B cell (primary cell): ENCODE results near the gene AZI2. TPM values are rescaled to one million over a fixed set of nuclear protein-coding genes. Genes with fewer than 3 reads are reported as not detected.
A peak's percentile ranks its signal among the peaks of the same experiment; 100 is the strongest.

Experiments
- ATAC-seq: fragments of 200-7000 bp; cut with Tn5 transposase; one replicate; pipeline ENCODE4 v1.10.0; 2021; ENCODE audit warnings: low read depth, mild to moderate bottlenecking, moderate number of reproducible peaks, moderate library complexity
- CTCF ChIA-PET: fragments of 350-600 bp; sonication (Branson Sonifier 250); formaldehyde crosslinking; loops from one replicate; lab custom pipeline; 2021; ENCODE audit warnings: antibody characterized with exemption, inconsistent platforms; lab: Charles Lee
- POLR2A ChIA-PET: fragments of 350-600 bp; sonication (Branson Sonifier 250); formaldehyde crosslinking; loops from one replicate; lab custom pipeline; 2021; ENCODE audit warnings: antibody characterized with exemption; lab: Charles Lee
- DNase-seq: peaks from one replicate; pipeline ENCODE4 v3.0.0; 2013
- H2AFZ ChIP-seq: 2 replicates; pipeline ENCODE4 v1.6.1; 2012; ENCODE audit warnings: mild to moderate bottlenecking, low read depth, low read length; ENCODE audit not compliant: insufficient read depth, poor library complexity, severe bottlenecking
- H3K27ac ChIP-seq, 2 donors: 1 replicate in 1 of 2; 2 replicates in 1 of 2; pipeline ENCODE4 v1.5.1; 2012 to 2013; ENCODE audit warnings: low read length in 2 of 2, mild to moderate bottlenecking in 2 of 2, moderate library complexity in 1 of 2
- H3K27me3 ChIP-seq, 4 experiments: fragments of 200-600 bp in 1 of 4; sonication (generic) in 1 of 4; replicated peaks in 1 of 4; 1 replicate in 2 of 4; 2 replicates in 2 of 4; pipeline versions ENCODE4 v1.6.1 to v1.7.0; 2013 to 2016; ENCODE audit warnings: low read length in 3 of 4, mild to moderate bottlenecking in 2 of 4, mixed read lengths in 1 of 4, moderate library complexity in 1 of 4; ENCODE audit not compliant: insufficient read depth in 4 of 4, control insufficient read depth in 3 of 4; ENCODE audit errors: control extremely low read depth in 1 of 4
- H3K36me3 ChIP-seq, 2 experiments: replicated peaks in 1 of 2; 1 replicate in 1 of 2; 2 replicates in 1 of 2; pipeline versions ENCODE4 v1.6.1 to v1.7.1; 2013; ENCODE audit warnings: low read length in 1 of 2; ENCODE audit not compliant: insufficient read depth in 2 of 2, control insufficient read depth in 1 of 2; ENCODE audit errors: control extremely low read depth in 1 of 2, extremely low read depth in 1 of 2
- H3K4me1 ChIP-seq, 2 donors: fragments of 200-600 bp in 1 of 2; sonication (generic) in 1 of 2; 1 replicate in 1 of 2; 2 replicates in 1 of 2; pipeline versions ENCODE4 v1.5.1 to v1.6.1; 2013 to 2017; ENCODE audit warnings: low read length in 2 of 2; ENCODE audit not compliant: control insufficient read depth in 2 of 2, insufficient read depth in 2 of 2
- H3K4me2 ChIP-seq: replicated peaks from 2 replicates; pipeline ENCODE3; 2012; ENCODE audit warnings: mild to moderate bottlenecking, low read depth, low read length; ENCODE audit not compliant: poor library complexity, severe bottlenecking
- H3K4me3 ChIP-seq, 5 experiments: fragments of 200-600 bp in 1 of 5; sonication (generic) in 1 of 5; 1 replicate in 3 of 5; 2 replicates in 2 of 5; pipeline versions ENCODE4 v1.5.1 to v1.7.0; 2011 to 2016; ENCODE audit warnings: low read length in 4 of 5, mild to moderate bottlenecking in 4 of 5, low read depth in 2 of 5, control low read depth in 1 of 5, moderate library complexity in 1 of 5; ENCODE audit not compliant: insufficient read depth in 1 of 5; ENCODE audit errors: control extremely low read depth in 1 of 5, extremely low read depth in 1 of 5
- H3K79me2 ChIP-seq: fragments of 200-600 bp; sonication (generic); one replicate; pipeline ENCODE4 v1.6.0; 2016; ENCODE audit warnings: low read length; ENCODE audit not compliant: control insufficient read depth, insufficient read depth
- H3K9ac ChIP-seq: fragments of 200-600 bp; sonication (generic); 2 replicates; pipeline ENCODE4 v1.6.1; 2017; ENCODE audit warnings: mild to moderate bottlenecking, low read length, moderate library complexity
- H3K9me3 ChIP-seq, 3 donors: one replicate each; pipeline versions ENCODE4 v1.6.1 to v1.7.1; 2013; ENCODE audit warnings: low read length in 2 of 3; ENCODE audit not compliant: control insufficient read depth in 2 of 3, insufficient read depth in 1 of 3; ENCODE audit errors: control extremely low read depth in 1 of 3
- H4K20me1 ChIP-seq: 2 replicates; pipeline ENCODE4 v1.6.0; 2012; ENCODE audit warnings: mild to moderate bottlenecking, low read length; ENCODE audit not compliant: insufficient read depth, control insufficient read depth, poor library complexity, severe bottlenecking
- H3K27ac Mint-ChIP-seq: one replicate; pipeline ENCODE4 v1.8.0; 2021; ENCODE audit warnings: mixed read lengths
- H3K27me3 Mint-ChIP-seq: one replicate; pipeline ENCODE4 v1.8.0; 2021; ENCODE audit warnings: mixed read lengths
- H3K4me1 Mint-ChIP-seq: one replicate; pipeline ENCODE4 v1.8.0; 2021; ENCODE audit warnings: mixed read lengths
- H3K4me3 Mint-ChIP-seq: one replicate; pipeline ENCODE4 v1.8.0; 2021; ENCODE audit warnings: mixed read lengths
- H3K9me3 Mint-ChIP-seq: one replicate; pipeline ENCODE4 v1.8.0; 2022; ENCODE audit warnings: mixed read lengths; ENCODE audit not compliant: insufficient read depth
- CTCF ChIP-seq: fragments of 200-600 bp; IDR thresholded peaks from one replicate; pipeline ENCODE4 v1.8.0; 2022; ENCODE audit warnings: antibody characterized with exemption, mild to moderate bottlenecking
- EZH2 ChIP-seq: IDR thresholded peaks from 2 replicates; pipeline ENCODE4 v1.6.1; 2012; ENCODE audit warnings: borderline replicate concordance, low read depth, mild to moderate bottlenecking, moderate library complexity, low read length; ENCODE audit not compliant: insufficient read depth, poor library complexity, severe bottlenecking
- WGBS: methylation state at CpG from one replicate; pipeline ENCODE4 v1.1.5; 2013; ENCODE audit warnings: missing lambda C conversion rate; ENCODE audit not compliant: insufficient coverage; 5-methylcytosine and 5-hydroxymethylcytosine counted together
- intact Hi-C: fragments of 100-400 bp; cut with micrococcal nuclease; formaldehyde crosslinking; loops from one replicate; pipeline ENCODE4 v1.10.0; 2022
- polyA plus RNA-seq: library from polyadenylated mRNA; depleted of rRNA; stranded (reverse); fragments of >200 nt; gene quantifications from 2 replicates; pipeline ENCODE4 v1.2.3, GENCODE V29; 2012
- total RNA-seq, 2 donors: library from RNA; stranded (reverse); fragments of 120-200 nt in 1 of 2; gene quantifications; 1 replicate in 1 of 2; 2 replicates in 1 of 2; pipeline versions ENCODE4 v1.2.3 to v1.2.4, GENCODE V29; 2013 to 2022

Gene AZI2
- total and polyA plus RNA-seq, 2 donors (not counting 1 experiment from before 2014, with no cell fraction given), result 7.1 to 21.1 TPM

- POLR2A ChIA-PET, result interaction anchor here (0.5 to 1.5 kb wide), 2 partner anchors 19 to 635 kb away, joined by 4 to 6 read pairs; no protein-coding TSS in a partner anchor
- Mint-ChIP-seq H3K4me3 (peak overlapping the region; percentile 99), H3K27me3 (no peaks in the 10 kb centered on the region), H3K27ac (peak overlapping the region; percentile 99), H3K9me3 (peaks cover 2% of the 10 kb centered on the region), H3K4me1 (peaks cover 39% of the 10 kb centered on the region)
- CTCF ChIA-PET, result interaction anchor here (0.9 to 1.9 kb wide), 3 partner anchors 21 to 635 kb away, joined by 3 to 12 read pairs (median 7); partner anchors contain the start of gene EOMES
- Histone ChIP-seq H3K36me3 (peaks cover 0 to under 1% of the 10 kb centered on the region in 2 experiments), H3K27ac (peak overlapping the region; percentile 96 to 99), H3K27me3 (no peaks in the 10 kb centered on the region), H2AFZ (peak overlapping the region; percentile 89), H3K9ac (peak overlapping the region; percentile 100), H3K4me2 (peak overlapping the region; percentile 87), H3K4me3 (peak overlapping the region; percentile 70 to 100 (median 92)), H3K79me2 (peaks cover 34% of the 10 kb centered on the region), H4K20me1 (no peaks in the 10 kb centered on the region), H3K9me3 (peaks cover under 1 to 13% (median 2%) of the 10 kb centered on the region in 3 donors), H3K4me1 (peaks cover 14 to 15% of the 10 kb centered on the region in 2 donors)
- TF ChIP-seq CTCF, result no peak
- no peak for TF ChIP-seq EZH2
- ATAC-seq, result no peak
- intact Hi-C loops, result loop anchor here (1.0 to 2.0 kb wide), 3 partner anchors 106 to 991 kb away; partner anchors contain the start of genes CMC1 and NEK10
- WGBS, result 53% methylated on average over 11 of the region's 16 CpGs
- DNase-seq, result no peak
Observed at GRCh38 chr3:28347374-28348264, 1.0 kb downstream of the AZI2 start.

GRCh38 chr3:28345690-28346089, 2.9 kb downstream of the AZI2 start:
- no peak overlapping the region for H2AFZ ChIP-seq
- intact Hi-C loops, result no loop called here
- no peak for ATAC-seq
- H4K20me1 ChIP-seq, result no peaks in the 10 kb centered on the region
- DNase-seq, result no peak
- H3K79me2 ChIP-seq, result peaks cover 31% of the 10 kb centered on the region
- no peak overlapping the region for H3K4me2 ChIP-seq
- WGBS, result no CpG with 5 or more reads among the region's 1 CpG
- no peak for TF ChIP-seq CTCF
- no peak for TF ChIP-seq EZH2
- peaks cover 14 to 15% of the 10 kb centered on the region in 2 donors for H3K4me1 ChIP-seq
- H3K36me3 ChIP-seq, result no peaks in the 10 kb centered on the region
- H3K27ac ChIP-seq, result no peak overlapping the region
- no peak overlapping the region for H3K4me3 ChIP-seq
- Mint-ChIP-seq H3K27ac (no peak overlapping the region), H3K27me3 (no peaks in the 10 kb centered on the region), H3K9me3 (no peaks in the 10 kb centered on the region), H3K4me3 (no peak overlapping the region), H3K4me1 (peaks cover 33% of the 10 kb centered on the region)
- no peak overlapping the region for H3K9ac ChIP-seq
- H3K9me3 ChIP-seq, result no peaks in the 10 kb centered on the region
- ChIA-PET CTCF (no interaction called here), POLR2A (no interaction called here)
- no peaks in the 10 kb centered on the region for H3K27me3 ChIP-seq
